NCI-H524 (cell line): ENCODE data around the gene PCDHAC1.

Experiments used
- DNase-seq, 2 experiments: peaks; one replicate each; lab custom pipeline; 2025; lab: John Stamatoyannopoulos, UW

PCDHAC1 gene

DNA sequence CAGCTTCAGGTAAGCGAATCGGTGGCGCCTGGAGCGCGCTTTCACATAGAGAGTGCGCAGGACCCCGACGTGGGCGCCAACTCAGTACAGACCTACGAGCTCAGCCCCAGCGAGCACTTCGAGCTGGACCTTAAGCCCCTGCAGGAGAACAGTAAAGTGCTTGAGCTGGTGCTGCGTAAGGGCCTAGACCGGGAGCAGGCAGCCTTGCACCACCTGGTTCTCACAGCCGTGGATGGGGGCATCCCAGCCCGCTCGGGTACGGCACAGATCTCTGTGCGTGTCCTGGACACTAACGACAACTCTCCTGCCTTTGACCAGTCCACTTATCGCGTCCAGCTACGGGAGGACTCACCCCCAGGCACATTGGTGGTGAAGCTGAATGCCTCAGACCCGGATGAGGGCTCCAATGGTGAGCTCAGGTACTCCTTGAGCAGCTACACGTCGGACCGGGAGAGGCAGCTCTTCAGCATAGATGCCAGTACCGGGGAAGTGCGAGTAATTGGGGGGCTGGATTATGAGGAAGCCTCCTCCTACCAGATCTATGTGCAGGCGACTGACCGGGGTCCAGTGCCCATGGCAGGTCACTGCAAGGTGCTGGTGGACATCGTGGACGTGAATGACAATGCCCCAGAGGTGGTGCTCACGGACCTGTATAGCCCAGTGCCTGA lies 41.3 kb downstream of the PCDHAC1 start:
- no peak for DNase-seq

DNA sequence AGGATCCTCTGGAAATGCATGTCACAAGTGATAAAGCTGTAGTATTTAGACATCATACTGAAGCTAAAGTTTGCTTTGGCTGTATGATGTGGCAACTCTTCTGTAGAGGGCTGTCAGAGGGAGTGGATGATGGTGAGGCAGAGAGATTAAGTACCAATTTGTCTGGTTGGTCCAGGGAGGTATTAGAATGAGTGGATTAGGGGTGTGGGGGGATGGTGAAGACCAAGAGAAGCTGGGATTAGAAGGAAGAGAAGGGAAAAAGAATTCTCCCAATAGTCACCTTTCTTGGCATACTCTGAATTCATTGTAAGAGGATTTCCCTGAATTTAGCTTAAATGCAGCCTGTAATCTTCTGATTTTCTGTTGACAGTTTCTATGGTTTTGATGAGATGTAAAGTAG lies 43.8 kb downstream of the PCDHAC1 start:
- no peak for DNase-seq

DNA sequence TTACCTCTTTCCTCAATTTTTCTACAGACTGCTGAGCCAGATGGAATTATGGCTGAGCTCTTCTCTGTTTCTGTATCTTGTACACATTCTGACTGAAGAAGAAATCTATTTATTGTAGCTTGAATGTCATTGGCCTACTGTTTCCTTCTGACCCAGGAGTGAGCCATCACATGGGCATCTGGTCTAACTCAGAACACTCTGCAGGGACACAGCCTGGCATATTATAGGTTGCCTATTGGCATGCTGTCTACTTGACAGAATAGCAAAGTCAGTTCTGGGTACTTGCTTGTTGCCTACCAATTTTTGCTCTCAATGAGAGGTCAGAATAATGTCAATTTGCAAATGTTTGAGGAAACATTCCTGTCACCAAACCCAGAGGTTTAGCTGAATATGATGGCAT lies 47.5 kb downstream of the PCDHAC1 start:
- DNase-seq = no peak

DNA sequence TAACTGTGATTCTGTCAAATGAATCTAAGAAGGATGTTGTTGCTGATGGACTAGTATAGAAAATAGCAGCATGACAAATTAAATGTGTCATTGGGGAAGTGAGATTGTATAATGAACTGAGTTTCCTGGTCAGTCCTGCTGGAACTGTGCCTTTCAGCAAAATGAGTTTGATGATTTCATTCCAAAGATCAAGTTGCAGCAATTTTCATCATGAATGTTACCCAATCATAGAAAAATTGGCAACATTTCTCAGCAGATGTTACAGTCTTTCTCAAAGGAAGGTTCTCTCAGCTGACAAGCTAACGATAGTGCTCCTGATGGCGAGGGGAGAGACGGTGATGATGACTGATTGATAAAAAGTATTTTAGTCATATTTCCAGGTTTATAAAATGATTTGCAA lies 50.9 kb downstream of the PCDHAC1 start:
- no peak for DNase-seq

DNA sequence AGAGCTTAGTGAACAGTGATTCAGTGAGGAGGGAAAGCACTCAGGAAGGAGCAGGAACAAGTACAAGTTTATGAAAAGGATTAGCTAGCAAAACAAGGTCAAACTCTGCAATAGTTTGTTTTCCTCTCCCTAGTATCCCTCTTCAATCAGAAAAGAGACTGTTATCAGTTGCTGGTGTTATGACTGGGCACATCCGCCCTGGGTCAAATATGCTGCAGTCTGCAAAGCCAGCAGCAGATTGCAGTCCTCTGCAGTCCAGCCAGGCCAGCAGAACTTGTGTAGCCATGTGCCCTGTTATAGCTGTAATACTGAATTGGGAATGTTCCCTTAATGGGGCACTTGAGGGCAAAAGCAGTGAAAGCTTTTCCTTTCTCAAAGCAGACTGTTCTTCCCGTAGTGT lies 52.2 kb downstream of the PCDHAC1 start:
- DNase-seq = no peak

DNA sequence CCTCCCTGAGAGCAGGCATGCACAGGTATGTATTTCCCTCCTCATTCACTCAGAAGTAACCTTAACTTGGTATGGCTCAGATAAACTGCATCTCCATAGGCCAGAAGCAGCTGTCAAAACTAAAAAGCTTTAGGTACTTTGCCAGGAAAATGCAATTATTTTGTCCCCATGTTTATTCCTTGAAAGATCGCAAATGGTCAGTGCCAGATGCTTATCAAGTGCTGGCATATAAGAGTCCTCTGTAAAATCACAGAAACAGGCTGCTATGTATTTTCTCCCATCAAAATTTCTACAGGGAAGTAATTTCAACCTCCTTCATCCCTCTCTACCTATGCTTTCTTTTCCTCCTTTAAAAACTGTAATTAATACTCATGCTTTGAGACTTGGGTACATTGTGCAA lies 52.9 kb downstream of the PCDHAC1 start:
- DNase-seq = no peak
